GM12872 (cell line): Measurements from ENCODE around the gene IGFBP4.

Source experiments
- CTCF ChIP-seq: IDR thresholded peaks from 3 replicates; pipeline ENCODE4 v1.5.1; 2011; ENCODE audit warnings: low read depth, mild to moderate bottlenecking, low read length, moderate library complexity; ENCODE audit not compliant: insufficient read depth

The IGFBP4 gene

GRCh38 chr17:40412880-40413279 lies 30.4 kb upstream of the IGFBP4 start:
- no peak for TF ChIP-seq CTCF

GRCh38 chr17:40415390-40415789 lies 27.9 kb upstream of the IGFBP4 start:
- TF ChIP-seq CTCF: peak; percentile 53

- TF ChIP-seq CTCF: no peak
Observed at GRCh38 chr17:40416671-40417070, 26.6 kb upstream of the IGFBP4 start.

- TF ChIP-seq CTCF: no peak
Observed at GRCh38 chr17:40417258-40417608, 26.0 kb upstream of the IGFBP4 start.

- TF ChIP-seq CTCF: no peak
Observed at GRCh38 chr17:40417609-40418427, 25.4 kb upstream of the IGFBP4 start, which contains the start of gene TOP2A. Gene TOP2A (minus strand): TSS chr17:40417896. CDS start chr17:40417791, 105 bp downstream.

GRCh38 chr17:40418428-40418706 lies 24.9 kb upstream of the IGFBP4 start:
- TF ChIP-seq CTCF: no peak

GRCh38 chr17:40419559-40420331 lies 23.5 kb upstream of the IGFBP4 start:
- no peak for TF ChIP-seq CTCF
